Stimulated activated CD8-positive, alpha-beta memory T cell treated with anti-CD3 and anti-CD28 coated beads, Interleukin-15, amount 100 ng/mL, for 4 hours (primary cell): ENCODE measurements around the gene NDST1.

Source experiments
- DNase-seq, 2 donors: peaks; one replicate each; pipeline ENCODE4 v3.0.0-alpha.2; 2020; ENCODE audit warnings: low read depth in 2 of 2

NDST1 gene

GRCh38 chr5:150544611-150545219, 36.8 kb downstream of the NDST1 start:
- DNase-seq = peak; percentile 8 to 29

GRCh38 chr5:150545246-150545645, 37.3 kb downstream of the NDST1 start:
- no peak for DNase-seq

- no peak for DNase-seq
Measured at GRCh38 chr5:150548123-150548522, 40.2 kb downstream of the NDST1 start.

- no peak for DNase-seq
Measured at GRCh38 chr5:150549735-150550134, 41.8 kb downstream of the NDST1 start.

GRCh38 chr5:150550286-150550685, 42.4 kb downstream of the NDST1 start:
- no peak for DNase-seq

- no peak for DNase-seq
Measured at GRCh38 chr5:150551066-150551465, 43.1 kb downstream of the NDST1 start.

- DNase-seq = no peak
Measured at GRCh38 chr5:150553402-150553801, 45.5 kb downstream of the NDST1 start.

GRCh38 chr5:150553911-150554310, 46.0 kb downstream of the NDST1 start:
- DNase-seq = no peak

GRCh38 chr5:150554857-150555256, 46.9 kb downstream of the NDST1 start:
- DNase-seq = no peak

GRCh38 chr5:150556106-150556505, 48.2 kb downstream of the NDST1 start:
- no peak for DNase-seq

GRCh38 chr5:150556859-150557508, 49.1 kb downstream of the NDST1 start:
- no peak for DNase-seq

- DNase-seq = no peak
Measured at GRCh38 chr5:150557509-150557872, 49.6 kb downstream of the NDST1 start.

GRCh38 chr5:150558088-150558621, 50.2 kb downstream of the NDST1 start:
- no peak for DNase-seq

GRCh38 chr5:150559088-150559487, 51.2 kb downstream of the NDST1 start:
- no peak for DNase-seq

- no peak for DNase-seq
Measured at GRCh38 chr5:150559701-150560100, 51.8 kb downstream of the NDST1 start.

GRCh38 chr5:150560401-150561191, 52.7 kb downstream of the NDST1 start:
- peak; percentile 24 to 74 for DNase-seq

GRCh38 chr5:150561192-150561512, 53.2 kb downstream of the NDST1 start:
- DNase-seq = no peak

GRCh38 chr5:150561571-150562275, 53.8 kb downstream of the NDST1 start:
- no peak for DNase-seq

GRCh38 chr5:150562832-150563231, 54.9 kb downstream of the NDST1 start:
- DNase-seq = no peak

- no peak for DNase-seq
Measured at GRCh38 chr5:150565868-150566267, 57.9 kb downstream of the NDST1 start.

- DNase-seq = no peak
Measured at GRCh38 chr5:150567031-150567717, 59.2 kb downstream of the NDST1 start.

- no peak for DNase-seq
Measured at GRCh38 chr5:150568663-150569062, 60.7 kb downstream of the NDST1 start.
